Measurements from ENCODE around the gene PSMB8.

PSMB8 gene

GRCh38 chr6:32855467-32856174 is 11.8 kb upstream of the PSMB8 start:
- no peak for DNase-seq (ENCODE audit: low spot score)

GRCh38 chr6:32854376-32855178 is 10.7 kb upstream of the PSMB8 start:
- peak; percentile 70 for DNase-seq (ENCODE audit: low spot score)

GRCh38 chr6:32853541-32854375 is 9.9 kb upstream of the PSMB8 start, which contains the start of the genes PSMB9 and TAP1:
Gene PSMB9, plus strand, starts transcription at chr6:32854192. Its CDS starts 38 bp downstream, at chr6:32854230.
Gene TAP1, minus strand, starts transcription at chr6:32853704. Its CDS starts 68 bp downstream, at chr6:32853636.
- peak; percentile 96 for DNase-seq (ENCODE audit: low spot score)

- peak; percentile 45 for DNase-seq (ENCODE audit: low spot score)
Measured at GRCh38 chr6:32852844-32853540, 9.1 kb upstream of the PSMB8 start.

GRCh38 chr6:32852018-32852843 is 8.4 kb upstream of the PSMB8 start:
- peak; percentile 43 for DNase-seq (ENCODE audit: low spot score)

- no peak for DNase-seq (ENCODE audit: low spot score)
Measured at GRCh38 chr6:32851025-32851424, 7.2 kb upstream of the PSMB8 start.

GRCh38 chr6:32849126-32849525 is 5.3 kb upstream of the PSMB8 start:
- no peak for DNase-seq (ENCODE audit: low spot score)

- DNase-seq (ENCODE audit: low spot score) = no peak
Measured at GRCh38 chr6:32847795-32848194, 3.9 kb upstream of the PSMB8 start.

- DNase-seq (ENCODE audit: low spot score) = no peak
Measured at GRCh38 chr6:32847004-32847403, 3.2 kb upstream of the PSMB8 start.

- no peak for DNase-seq (ENCODE audit: low spot score)
Measured at GRCh38 chr6:32845384-32845884, 1.6 kb upstream of the PSMB8 start.

- DNase-seq (ENCODE audit: low spot score) = no peak
Measured at GRCh38 chr6:32844839-32845383, 1.1 kb upstream of the PSMB8 start.

GRCh38 chr6:32843331-32843978 is 392 bp downstream of the PSMB8 start:
- no peak for DNase-seq (ENCODE audit: low spot score)

- no peak for DNase-seq (ENCODE audit: low spot score)
Measured at GRCh38 chr6:32842690-32843089, 1.2 kb downstream of the PSMB8 start.

- no peak for DNase-seq (ENCODE audit: low spot score)
Measured at GRCh38 chr6:32842021-32842650, 1.7 kb downstream of the PSMB8 start.

- no peak for DNase-seq (ENCODE audit: low spot score)
Measured at GRCh38 chr6:32840604-32841246, 3.1 kb downstream of the PSMB8 start.

- no peak for DNase-seq (ENCODE audit: low spot score)
Measured at GRCh38 chr6:32839356-32839755, 4.5 kb downstream of the PSMB8 start.

GRCh38 chr6:32838114-32838958 is 5.5 kb downstream of the PSMB8 start, which contains the start of gene TAP2:
Gene TAP2, minus strand, starts transcription at chr6:32838739. Its CDS starts 506 bp downstream, at chr6:32838233.
- DNase-seq (ENCODE audit: low spot score) = peak; percentile 96

- DNase-seq (ENCODE audit: low spot score) = no peak
Measured at GRCh38 chr6:32837651-32838113, 6.2 kb downstream of the PSMB8 start.
